ENCODE measurements around the gene ANLN. TPM values are rescaled to one million over a fixed set of nuclear protein-coding genes. Genes with fewer than 3 reads are reported as not detected.
A peak's percentile ranks its signal among the peaks of the same experiment; 100 is the strongest.
"Not testable (repeated sequence)": the region's sequence is repeated elsewhere in the genome, so short reads cannot be mapped to it uniquely, and the experiment has no call there.

Gene ANLN
- total and polyA plus RNA-seq, 3 experiments from 2014 or later = 0.25 to 31.0 (median 29.1) TPM

- Histone ChIP-seq H3K27me3 (ENCODE audit: insufficient read depth, low read length, poor library complexity, severe bottlenecking) (no peaks in the 10 kb centered on the region), H3K27ac (ENCODE audit: low read depth, low read length) (no peak overlapping the region), H3K4me3 (ENCODE audit: low read length) (no peak overlapping the region), H3K36me3 (ENCODE audit: insufficient read depth, low read length) (no peaks in the 10 kb centered on the region), H3K4me1 (ENCODE audit: insufficient read depth, low read length) (no peaks in the 10 kb centered on the region), H3K9me3 (ENCODE audit: low read length) (no peaks in the 10 kb centered on the region)
- CTCF ChIA-PET = no interaction called here
- DNase-seq = no peak
- H3K9me3 Mint-ChIP-seq = no peaks in the 10 kb centered on the region
- H3K27me3 Mint-ChIP-seq = no peaks in the 10 kb centered on the region
- no peaks in the 10 kb centered on the region for H3K36me3 Mint-ChIP-seq
- POLR2A ChIA-PET = no interaction called here
- H3K27ac Mint-ChIP-seq = peak overlapping the region in 1 of 8 donors; percentile 38
- H3K4me1 Mint-ChIP-seq = no peaks in the 10 kb centered on the region
- no peak overlapping the region for H3K4me3 Mint-ChIP-seq
These were observed 71.3 kb downstream of the ANLN start for GRCh38 chr7:36460811-36461429.

DNA sequence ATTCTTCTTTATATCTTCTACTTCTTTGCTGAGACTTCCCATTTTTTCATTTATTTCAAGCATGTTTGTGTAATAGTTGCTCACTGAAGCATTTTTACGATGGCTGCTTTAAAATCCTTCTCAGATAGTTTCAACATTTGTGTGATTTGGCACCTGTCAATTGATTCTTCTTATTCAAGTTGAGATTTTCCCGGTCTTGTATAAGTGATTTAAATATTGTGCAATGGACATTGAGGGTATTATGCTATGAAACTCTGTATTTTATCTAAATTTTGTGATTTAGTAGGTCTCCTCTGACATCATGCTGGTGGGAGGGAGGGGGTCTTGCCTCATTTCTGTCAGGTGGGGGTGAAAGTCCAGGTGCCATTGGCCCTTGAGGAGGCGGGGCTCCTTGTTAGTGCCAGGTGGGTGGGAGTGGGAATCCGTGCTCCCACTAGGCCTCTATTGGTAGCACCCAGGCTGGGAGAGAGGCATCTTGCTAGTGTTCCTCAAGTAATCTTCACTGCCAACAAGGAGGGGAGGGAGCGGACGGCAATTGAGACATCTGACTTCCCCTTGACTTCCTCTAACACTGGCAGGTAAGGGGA is 73.0 kb downstream of the ANLN start:
- H3K4me3 ChIP-seq (ENCODE audit: low read length) = no peak overlapping the region
- Mint-ChIP-seq H3K9me3 (no peaks in the 10 kb centered on the region), H3K36me3 (peaks cover 0 to 4% (median 0%) of the 10 kb centered on the region in 3 donors), H3K27me3 (peaks cover 2 to 4% of the 10 kb centered on the region in 2 donors), H3K4me1 (no peaks in the 10 kb centered on the region), H3K4me3 (no peak overlapping the region), H3K27ac (no peak overlapping the region)
- no peaks in the 10 kb centered on the region for H3K27me3 ChIP-seq (ENCODE audit: insufficient read depth, low read length, poor library complexity, severe bottlenecking)
- no peak overlapping the region for H3K27ac ChIP-seq (ENCODE audit: low read depth, low read length)
- POLR2A ChIA-PET = no interaction called here
- no peaks in the 10 kb centered on the region for H3K4me1 ChIP-seq (ENCODE audit: insufficient read depth, low read length)
- CTCF ChIA-PET = no interaction called here
- no peaks in the 10 kb centered on the region for H3K9me3 ChIP-seq (ENCODE audit: low read length)
- no peaks in the 10 kb centered on the region for H3K36me3 ChIP-seq (ENCODE audit: insufficient read depth, low read length)
- no peak for DNase-seq

DNA sequence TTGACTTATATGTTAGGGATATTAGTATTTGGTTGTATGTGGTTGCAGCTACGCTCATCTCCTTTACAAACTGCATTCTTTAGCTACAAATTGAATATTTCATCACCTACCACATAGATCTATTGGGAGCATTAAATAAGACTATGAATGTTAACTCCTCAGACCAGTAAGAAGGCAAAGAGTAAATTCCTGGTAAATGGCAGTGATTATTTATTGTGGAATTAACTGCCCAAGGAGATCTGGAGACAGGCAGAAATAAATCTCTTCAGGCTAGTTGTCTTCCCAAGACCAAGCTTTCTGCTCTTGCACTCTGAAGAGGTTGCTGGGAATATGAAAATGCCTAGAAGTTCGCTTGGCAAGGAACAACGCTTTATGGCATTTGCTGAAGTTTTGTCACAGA is 74.6 kb downstream of the ANLN start:
- H3K9me3 Mint-ChIP-seq = no peaks in the 10 kb centered on the region
- CTCF ChIA-PET = interaction anchor here (0.9 to 1.2 kb wide), 2 partner anchors 8 to 734 kb away, joined by 3 read pairs; no protein-coding TSS in a partner anchor
- Histone ChIP-seq H3K27ac (ENCODE audit: low read depth, low read length) (no peak overlapping the region), H3K36me3 (ENCODE audit: insufficient read depth, low read length) (no peaks in the 10 kb centered on the region), H3K27me3 (ENCODE audit: insufficient read depth, low read length, poor library complexity, severe bottlenecking) (no peaks in the 10 kb centered on the region), H3K4me1 (ENCODE audit: insufficient read depth, low read length) (no peaks in the 10 kb centered on the region), H3K4me3 (ENCODE audit: low read length) (no peak overlapping the region), H3K9me3 (ENCODE audit: low read length) (no peaks in the 10 kb centered on the region)
- peaks cover 0 to 4% (median 0%) of the 10 kb centered on the region in 3 donors for H3K36me3 Mint-ChIP-seq
- no peak for DNase-seq
- no peak overlapping the region for H3K4me3 Mint-ChIP-seq
- H3K27me3 Mint-ChIP-seq = peaks cover 4 to 10% of the 10 kb centered on the region in 2 donors
- no peaks in the 10 kb centered on the region for H3K4me1 Mint-ChIP-seq
- POLR2A ChIA-PET = no interaction called here
- no peak overlapping the region for H3K27ac Mint-ChIP-seq

DNA sequence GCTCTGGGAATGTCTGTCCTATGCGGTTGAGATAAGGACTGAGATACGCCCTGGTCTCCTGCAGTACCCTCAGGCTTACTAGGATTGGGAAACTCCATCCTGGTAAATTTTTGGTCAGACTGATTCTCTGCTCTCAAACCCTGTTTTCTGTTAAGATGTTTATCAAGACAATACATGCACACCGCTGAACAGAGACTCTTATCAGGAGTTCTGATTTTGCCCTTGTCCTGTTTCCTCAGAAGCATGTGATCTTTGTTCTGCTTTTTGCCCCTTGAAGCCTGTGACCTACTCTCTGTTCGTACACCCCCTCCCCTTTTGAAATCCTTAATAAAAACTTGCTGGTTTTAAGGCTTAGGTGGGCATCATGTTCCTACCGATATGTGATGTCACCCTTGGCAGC is 76.3 kb downstream of the ANLN start:
- H3K4me1 Mint-ChIP-seq; CTCF ChIA-PET; H3K4me3 Mint-ChIP-seq; DNase-seq; H3K27me3 ChIP-seq (ENCODE audit: insufficient read depth, low read length, poor library complexity, severe bottlenecking); H3K4me1 ChIP-seq (ENCODE audit: insufficient read depth, low read length); H3K27me3 Mint-ChIP-seq; H3K36me3 ChIP-seq (ENCODE audit: insufficient read depth, low read length); H3K27ac ChIP-seq (ENCODE audit: low read depth, low read length); POLR2A ChIA-PET; H3K9me3 ChIP-seq (ENCODE audit: low read length); H3K27ac Mint-ChIP-seq; H3K36me3 Mint-ChIP-seq; H3K4me3 ChIP-seq (ENCODE audit: low read length); H3K9me3 Mint-ChIP-seq: not testable (repeated sequence)

- H3K27ac ChIP-seq (ENCODE audit: low read depth, low read length) = no peak overlapping the region
- no peaks in the 10 kb centered on the region for H3K27me3 ChIP-seq (ENCODE audit: insufficient read depth, low read length, poor library complexity, severe bottlenecking)
- no peak overlapping the region for H3K4me3 Mint-ChIP-seq
- POLR2A ChIA-PET = no interaction called here
- H3K4me1 ChIP-seq (ENCODE audit: insufficient read depth, low read length) = no peaks in the 10 kb centered on the region
- H3K9me3 Mint-ChIP-seq = no peaks in the 10 kb centered on the region
- DNase-seq = no peak
- peaks cover 4 to 10% of the 10 kb centered on the region in 2 donors for H3K27me3 Mint-ChIP-seq
- no peaks in the 10 kb centered on the region for H3K4me1 Mint-ChIP-seq
- H3K36me3 ChIP-seq (ENCODE audit: insufficient read depth, low read length) = no peaks in the 10 kb centered on the region
- no peak overlapping the region for H3K27ac Mint-ChIP-seq
- H3K9me3 ChIP-seq (ENCODE audit: low read length) = no peaks in the 10 kb centered on the region
- peaks cover 0 to 4% (median 0%) of the 10 kb centered on the region in 3 donors for H3K36me3 Mint-ChIP-seq
- CTCF ChIA-PET = no interaction called here
- H3K4me3 ChIP-seq (ENCODE audit: low read length) = no peak overlapping the region
These were observed 78.9 kb downstream of the ANLN start for GRCh38 chr7:36468370-36469101.

DNA sequence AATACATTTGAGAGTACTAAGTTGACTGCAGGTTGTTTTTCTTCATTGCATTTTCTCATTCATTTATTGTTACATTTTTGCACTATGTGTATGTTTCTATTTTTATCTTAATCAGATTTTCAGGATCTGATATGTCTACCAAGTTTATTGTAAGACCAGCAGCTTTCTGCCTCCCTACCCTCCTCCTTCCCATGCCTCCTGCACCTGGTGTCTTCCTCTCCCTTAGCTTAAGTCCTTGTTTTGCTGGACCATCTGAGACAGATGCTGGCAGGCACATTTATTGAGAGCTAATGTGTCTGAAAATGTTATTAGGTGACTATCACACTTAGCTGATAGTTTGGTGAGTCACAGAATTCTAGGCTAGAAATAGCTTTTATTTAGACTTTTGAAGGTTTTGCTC is 79.6 kb downstream of the ANLN start:
- Histone ChIP-seq H3K27ac (ENCODE audit: low read depth, low read length) (no peak overlapping the region), H3K9me3 (ENCODE audit: low read length) (no peaks in the 10 kb centered on the region), H3K36me3 (ENCODE audit: insufficient read depth, low read length) (no peaks in the 10 kb centered on the region), H3K4me1 (ENCODE audit: insufficient read depth, low read length) (no peaks in the 10 kb centered on the region), H3K4me3 (ENCODE audit: low read length) (no peak overlapping the region), H3K27me3 (ENCODE audit: insufficient read depth, low read length, poor library complexity, severe bottlenecking) (no peaks in the 10 kb centered on the region)
- CTCF ChIA-PET = no interaction called here
- Mint-ChIP-seq H3K27me3 (peaks cover 4 to 10% of the 10 kb centered on the region in 2 donors), H3K4me1 (peaks cover 1 to 5% (median 4%) of the 10 kb centered on the region in 3 donors), H3K4me3 (no peak overlapping the region), H3K9me3 (no peaks in the 10 kb centered on the region), H3K36me3 (peaks cover 0 to 4% (median 0%) of the 10 kb centered on the region in 3 donors), H3K27ac (peak overlapping the region in 1 of 8 donors; percentile 64)
- POLR2A ChIA-PET = no interaction called here
- DNase-seq = no peak

DNA sequence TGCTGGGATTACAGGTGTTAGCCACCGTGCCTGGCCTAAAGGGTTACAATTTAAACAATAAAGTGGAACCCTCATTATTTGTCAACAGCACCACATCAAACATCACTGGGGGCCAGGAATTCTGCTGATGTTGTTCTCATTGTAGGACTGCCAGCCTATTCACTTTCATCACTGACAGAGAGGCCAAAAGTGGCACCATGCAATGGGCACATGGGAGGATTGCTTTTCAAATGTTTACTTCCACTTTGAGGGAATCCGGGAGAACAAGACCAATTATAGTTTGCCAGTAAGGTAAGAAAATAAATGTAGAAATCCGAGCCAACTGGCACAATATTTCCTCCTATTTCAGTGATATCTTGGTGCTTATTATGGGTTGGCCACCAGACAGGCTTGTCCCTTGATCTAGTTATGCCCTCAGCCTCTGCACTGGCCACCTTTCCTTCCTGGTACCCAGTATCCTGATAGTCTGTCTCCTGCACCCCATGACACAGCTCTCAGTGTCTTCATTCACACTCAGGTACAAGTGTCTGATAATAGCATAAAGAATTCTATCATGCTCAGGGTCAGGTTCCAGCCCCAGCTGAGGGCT is 82.6 kb downstream of the ANLN start:
- Histone ChIP-seq H3K4me1 (ENCODE audit: insufficient read depth, low read length) (no peaks in the 10 kb centered on the region), H3K27ac (ENCODE audit: low read depth, low read length) (no peak overlapping the region), H3K27me3 (ENCODE audit: insufficient read depth, low read length, poor library complexity, severe bottlenecking) (no peaks in the 10 kb centered on the region), H3K36me3 (ENCODE audit: insufficient read depth, low read length) (no peaks in the 10 kb centered on the region), H3K4me3 (ENCODE audit: low read length) (no peak overlapping the region), H3K9me3 (ENCODE audit: low read length) (no peaks in the 10 kb centered on the region)
- H3K4me1 Mint-ChIP-seq = peaks cover 6 to 10% (median 9%) of the 10 kb centered on the region in 3 donors
- peaks cover 0 to 7% of the 10 kb centered on the region in 2 donors for H3K27me3 Mint-ChIP-seq
- ChIA-PET POLR2A (no interaction called here), CTCF (interaction anchor here (1.1 to 1.5 kb wide), 4 partner anchors 8 to 726 kb away, joined by 3 to 4 read pairs (median 3); no protein-coding TSS in a partner anchor)
- no peak overlapping the region for H3K4me3 Mint-ChIP-seq
- no peaks in the 10 kb centered on the region for H3K36me3 Mint-ChIP-seq
- H3K27ac Mint-ChIP-seq = no peak overlapping the region
- DNase-seq = no peak
- H3K9me3 Mint-ChIP-seq = no peaks in the 10 kb centered on the region
